Gastrocnemius medialis (tissue), 4 donors: Measurements from ENCODE around the gene MIPEP.

ENCODE experiments used
- CTCF ChIP-seq, 5 experiments: fragments of 450-650 bp in 3 of 5; fragments of 200-600 bp in 2 of 5; sonication (generic) in 2 of 5; IDR thresholded peaks in 4 of 5; conservative IDR thresholded peaks in 1 of 5; 1 replicate in 4 of 5; 2 replicates in 1 of 5; pipeline ENCODE4 v1.5.1; 2016 to 2019; ENCODE audit warnings: antibody characterized with exemption in 5 of 5, mild to moderate bottlenecking in 3 of 5, moderate library complexity in 3 of 5
- POLR2A ChIP-seq, 2 donors: fragments of 450-650 bp; IDR thresholded peaks; one replicate each; pipeline ENCODE4 v1.6.1; 2017; ENCODE audit warnings: antibody characterized with exemption in 2 of 2, mild to moderate bottlenecking in 2 of 2, moderate library complexity in 2 of 2

- TF ChIP-seq CTCF (IDR thresholded peaks at IDR 0.05 in 4 of 5, conservative IDR thresholded peaks at IDR 0.05 in 1 of 5) (no peak), POLR2A (IDR thresholded peaks at IDR 0.05) (no peak)
These were observed 27.9 kb downstream of the MIPEP start for GRCh38 chr13:23861310-23861709.
